Measurements from ENCODE around the gene EHBP1.

The EHBP1 gene

GRCh38 chr2:62660582-62661262 lies 44.8 kb upstream of the EHBP1 start:
- no peak for TF ChIP-seq SIN3A (IDR thresholded peaks at IDR 0.05; ENCODE audit: borderline replicate concordance, insufficient read depth, low read length)
- TF ChIP-seq REST (IDR thresholded peaks at IDR 0.05; ENCODE audit: insufficient read depth in 1 of 2, low read depth in 2 of 2, low read length in 2 of 2): no peak
- TF ChIP-seq FOXP2 (optimal IDR thresholded peaks at IDR 0.05; ENCODE audit: borderline replicate concordance, extremely low read depth, extremely low read length, insufficient read depth): no peak
- TF ChIP-seq TAF1 (IDR thresholded peaks at IDR 0.05; ENCODE audit: borderline replicate concordance, insufficient read depth, low read length): no peak
- TF ChIP-seq POLR2AphosphoS5 (IDR thresholded peaks at IDR 0.05; ENCODE audit: low read depth, low read length): no peak

GRCh38 chr2:62661263-62661635 lies 44.3 kb upstream of the EHBP1 start:
- TF ChIP-seq TAF1 (IDR thresholded peaks at IDR 0.05; ENCODE audit: borderline replicate concordance, insufficient read depth, low read length): no peak
- TF ChIP-seq FOXP2 (optimal IDR thresholded peaks at IDR 0.05; ENCODE audit: borderline replicate concordance, extremely low read depth, extremely low read length, insufficient read depth): no peak
- TF ChIP-seq SIN3A (IDR thresholded peaks at IDR 0.05; ENCODE audit: borderline replicate concordance, insufficient read depth, low read length): no peak
- TF ChIP-seq REST (IDR thresholded peaks at IDR 0.05; ENCODE audit: insufficient read depth in 1 of 2, low read depth in 2 of 2, low read length in 2 of 2): no peak
- no peak for TF ChIP-seq POLR2AphosphoS5 (IDR thresholded peaks at IDR 0.05; ENCODE audit: low read depth, low read length)

- TF ChIP-seq POLR2AphosphoS5 (IDR thresholded peaks at IDR 0.05; ENCODE audit: low read depth, low read length): no peak
- TF ChIP-seq REST (IDR thresholded peaks at IDR 0.05; ENCODE audit: insufficient read depth in 1 of 2, low read depth in 2 of 2, low read length in 2 of 2): no peak
- no peak for TF ChIP-seq TAF1 (IDR thresholded peaks at IDR 0.05; ENCODE audit: borderline replicate concordance, insufficient read depth, low read length)
- no peak for TF ChIP-seq SIN3A (IDR thresholded peaks at IDR 0.05; ENCODE audit: borderline replicate concordance, insufficient read depth, low read length)
- no peak for TF ChIP-seq FOXP2 (optimal IDR thresholded peaks at IDR 0.05; ENCODE audit: borderline replicate concordance, extremely low read depth, extremely low read length, insufficient read depth)
Measured at GRCh38 chr2:62662131-62662530, 43.4 kb upstream of the EHBP1 start.

GRCh38 chr2:62662554-62662953 lies 43.0 kb upstream of the EHBP1 start:
- TF ChIP-seq SIN3A (IDR thresholded peaks at IDR 0.05; ENCODE audit: borderline replicate concordance, insufficient read depth, low read length): no peak
- no peak for TF ChIP-seq REST (IDR thresholded peaks at IDR 0.05; ENCODE audit: insufficient read depth in 1 of 2, low read depth in 2 of 2, low read length in 2 of 2)
- TF ChIP-seq TAF1 (IDR thresholded peaks at IDR 0.05; ENCODE audit: borderline replicate concordance, insufficient read depth, low read length): no peak
- no peak for TF ChIP-seq POLR2AphosphoS5 (IDR thresholded peaks at IDR 0.05; ENCODE audit: low read depth, low read length)
- TF ChIP-seq FOXP2 (optimal IDR thresholded peaks at IDR 0.05; ENCODE audit: borderline replicate concordance, extremely low read depth, extremely low read length, insufficient read depth): no peak
